HepG2 (cell line): ENCODE measurements around the gene COX4I2. TPM values are rescaled to one million over a fixed set of nuclear protein-coding genes. Genes with fewer than 3 reads are reported as not detected.
A peak's percentile ranks its signal among the peaks of the same experiment; 100 is the strongest.

Experiments
- CREB1 ChIP-seq, 2 experiments: fragments of 450-650 bp in 1 of 2; IDR thresholded peaks; 2 replicates each; pipeline ENCODE4 v1.6.1; 2016 to 2017; ENCODE audit warnings: control low read depth in 1 of 2, mild to moderate bottlenecking in 1 of 2, missing compliant biosample characterization in 1 of 2, missing genetic modification characterization in 1 of 2
- FOXP4 ChIP-seq: sonication (generic); formaldehyde crosslinking; IDR thresholded peaks from 2 replicates; pipeline ENCODE4 v1.4.0; 2020; ENCODE audit warnings: missing genetic modification reagents
- GRHL1 ChIP-seq: sonication (generic); formaldehyde crosslinking; conservative IDR thresholded peaks from 2 replicates; pipeline ENCODE4 v1.8.0; 2022; ENCODE audit warnings: missing genetic modification reagents
- HCFC1 ChIP-seq: fragments of 150-350 bp; IDR thresholded peaks from 2 replicates; pipeline ENCODE4 v1.6.1; 2014; ENCODE audit warnings: low read depth, low read length
- MEF2D ChIP-seq: sonication (generic); formaldehyde crosslinking; IDR thresholded peaks from 2 replicates; pipeline ENCODE4 v1.5.1; 2020; ENCODE audit warnings: mild to moderate bottlenecking, missing genetic modification reagents
- MNT ChIP-seq: fragments of 450-650 bp; IDR thresholded peaks from 2 replicates; pipeline ENCODE4 v1.6.1; 2016
- NFE2L2 ChIP-seq: fragments of 150-350 bp; IDR thresholded peaks from 2 replicates; pipeline ENCODE4 v1.6.1; 2014; ENCODE audit warnings: low read length
- NRL ChIP-seq: sonication (generic); formaldehyde crosslinking; IDR thresholded peaks from 2 replicates; pipeline ENCODE4 v1.5.0; 2020; ENCODE audit warnings: missing genetic modification reagents, mild to moderate bottlenecking, moderate library complexity, borderline replicate concordance
- RXRB ChIP-seq: IDR thresholded peaks from 2 replicates; pipeline ENCODE4 v1.6.1; 2016; ENCODE audit warnings: borderline replicate concordance, missing genetic modification reagents, missing compliant biosample characterization
- SIN3A ChIP-seq: IDR thresholded peaks from 2 replicates; pipeline ENCODE4 v1.6.1; 2011; ENCODE audit warnings: low read depth, mild to moderate bottlenecking, control low read depth, low read length, borderline replicate concordance
- TCF12 ChIP-seq, 2 experiments: fragments of 450-650 bp in 1 of 2; sonication (generic) in 1 of 2; formaldehyde crosslinking in 1 of 2; IDR thresholded peaks; 2 replicates each; pipeline versions ENCODE4 v1.6.1 to v1.8.0; 2017 to 2022; ENCODE audit warnings: antibody characterized with exemption in 1 of 2, mild to moderate bottlenecking in 1 of 2, missing genetic modification reagents in 1 of 2, moderate library complexity in 1 of 2
- TGIF2 ChIP-seq: IDR thresholded peaks from 2 replicates; pipeline ENCODE4 v1.6.1; 2016; ENCODE audit warnings: control low read depth, missing compliant biosample characterization
- TOPORS ChIP-seq: sonication (generic); formaldehyde crosslinking; IDR thresholded peaks from 2 replicates; pipeline ENCODE4 v1.8.0; 2023; ENCODE audit warnings: mild to moderate bottlenecking, missing genetic modification reagents
- WIZ ChIP-seq: sonication (generic); formaldehyde crosslinking; IDR thresholded peaks from 2 replicates; pipeline ENCODE4 v1.5.1; 2020; ENCODE audit warnings: mild to moderate bottlenecking, missing genetic modification reagents
- XRCC5 ChIP-seq: fragments of 200-400 bp; formaldehyde crosslinking; optimal IDR thresholded peaks from 2 replicates; pipeline ENCODE3; 2017; ENCODE audit warnings: mild to moderate bottlenecking, low read length
- ZFP36L1 ChIP-seq: sonication (generic); formaldehyde crosslinking; IDR thresholded peaks from 2 replicates; pipeline ENCODE4 v1.8.0; 2022; ENCODE audit warnings: mild to moderate bottlenecking, missing genetic modification reagents, moderate library complexity
- ZNF20 ChIP-seq: sonication (generic); formaldehyde crosslinking; IDR thresholded peaks from 2 replicates; pipeline ENCODE4 v1.4.0; 2020; ENCODE audit warnings: mild to moderate bottlenecking, moderate library complexity, missing genetic modification reagents
- ZNF503 ChIP-seq: sonication (generic); formaldehyde crosslinking; IDR thresholded peaks from 2 replicates; pipeline ENCODE4 v1.4.0; 2020; ENCODE audit warnings: missing genetic modification reagents
- ZNF557 ChIP-seq: sonication (generic); formaldehyde crosslinking; IDR thresholded peaks from 2 replicates; pipeline ENCODE4 v1.4.0; 2020; ENCODE audit warnings: missing genetic modification reagents
- ZNF598 ChIP-seq: sonication (generic); formaldehyde crosslinking; IDR thresholded peaks from 2 replicates; pipeline ENCODE4 v1.5.1; 2020; ENCODE audit warnings: mild to moderate bottlenecking, missing genetic modification reagents, borderline replicate concordance
- ZNF607 ChIP-seq: sonication (generic); formaldehyde crosslinking; IDR thresholded peaks from 2 replicates; pipeline ENCODE4 v1.5.1; 2020; ENCODE audit warnings: missing genetic modification reagents, mild to moderate bottlenecking, borderline replicate concordance
- ZNF737 ChIP-seq: sonication (generic); formaldehyde crosslinking; IDR thresholded peaks from 2 replicates; pipeline ENCODE4 v1.5.0; 2020; ENCODE audit warnings: missing genetic modification reagents, mild to moderate bottlenecking, borderline replicate concordance
- ZNF850 ChIP-seq: sonication (generic); formaldehyde crosslinking; conservative IDR thresholded peaks from 2 replicates; pipeline ENCODE4 v1.9.0; 2021; ENCODE audit warnings: mild to moderate bottlenecking, missing genetic modification reagents
- polyA plus RNA-seq, 8 experiments: library from polyadenylated mRNA; depleted of rRNA in 3 of 8; stranded (reverse) in 7 of 8; unstranded in 1 of 8; fragments of >200 nt; fragmentation: Illumina TruSeq in 4 of 8; extraction: Trizol in 4 of 8; gene quantifications; 2 replicates each; pipeline versions ENCODE4 v1.2.1 to v1.2.3, GENCODE V29; 2011 to 2016; ENCODE audit warnings: low read depth in 4 of 8, missing spikeins in 1 of 8, mixed read lengths in 1 of 8; ENCODE audit not compliant: insufficient read depth in 1 of 8
- total RNA-seq, 5 experiments: library from RNA; depleted of rRNA; stranded (reverse); fragments of >200 nt; fragmentation: Illumina TruSeq; extraction: Trizol; gene quantifications; 2 replicates each; pipeline ENCODE4 v1.2.3, GENCODE V29; 2016; ENCODE audit warnings: low read depth in 1 of 5

Gene COX4I2
- total and polyA plus RNA-seq, 2 of the 13 experiments (the other 11 are each of a cell fraction or from before 2014, with no cell fraction given) = 1.1 TPM; not detected in 1

GRCh38 chr20:31603822-31604566, 33.7 kb upstream of the COX4I2 start (continued):
- TF ChIP-seq ZNF598 (no peak; the same call in 1 of the 2 replicates), TOPORS (CRISPR knock-in tag) (peak; percentile 58; the same call in 1 of the 2 replicates), ZNF503 (CRISPR knock-in tag) (peak; percentile 98), FOXP4 (CRISPR knock-in tag) (peak; percentile 95), GRHL1 (CRISPR knock-in tag) (no peak), ZNF737 (CRISPR knock-in tag) (no peak), CREB1 (IDR thresholded peaks at IDR 0.05) (peak; percentile 100), CREB1 (CRISPR knock-in tag; IDR thresholded peaks at IDR 0.05) (peak; percentile 96), TGIF2 (CRISPR knock-in tag) (peak; percentile 92), ZNF20 (CRISPR knock-in tag) (no peak), RXRB (peak; percentile 94), NRL (CRISPR knock-in tag) (peak; percentile 97), MEF2D (CRISPR knock-in tag) (peak; percentile 90), SIN3A (peak; percentile 98), ZNF607 (CRISPR knock-in tag) (peak; percentile 94), NFE2L2 (peak; percentile 27), HCFC1 (no peak), ZNF850 (no peak), WIZ (CRISPR knock-in tag) (no peak), TCF12 (IDR thresholded peaks at IDR 0.05) (no peak), TCF12 (CRISPR knock-in tag; IDR thresholded peaks at IDR 0.05) (peak; percentile 99), MNT (peak; percentile 64), ZFP36L1 (CRISPR knock-in tag) (peak; percentile 66; the same call in 1 of the 2 replicates), XRCC5 (peak; percentile 97), ZNF557 (CRISPR knock-in tag) (peak; percentile 82; the same call in 1 of the 2 replicates)
